Liver (tissue), 3 donors: ENCODE results near the gene GNPNAT1.

ENCODE experiments used
- FOXA1 ChIP-seq: IDR thresholded peaks from 2 replicates; pipeline ENCODE4 v1.6.1; 2016; ENCODE audit warnings: antibody characterized with exemption
- JUND ChIP-seq, 2 donors: IDR thresholded peaks; 2 replicates each; pipeline ENCODE4 v1.6.1; 2016; ENCODE audit warnings: antibody characterized with exemption in 2 of 2
- NR2F2 ChIP-seq: IDR thresholded peaks from 2 replicates; pipeline ENCODE4 v1.6.1; 2016; ENCODE audit warnings: antibody characterized with exemption
- RAD21 ChIP-seq, 2 donors: IDR thresholded peaks; 2 replicates each; pipeline ENCODE4 v1.6.1; 2016; ENCODE audit warnings: antibody characterized with exemption in 2 of 2, mild to moderate bottlenecking in 2 of 2
- SP1 ChIP-seq: IDR thresholded peaks from 2 replicates; pipeline ENCODE4 v1.6.1; 2018; ENCODE audit warnings: antibody characterized with exemption, mild to moderate bottlenecking
- TAF1 ChIP-seq: conservative IDR thresholded peaks from 2 replicates; pipeline ENCODE4 v1.6.1; 2016; ENCODE audit warnings: antibody characterized with exemption, mild to moderate bottlenecking
- TF ChIP-seq, protein P1 (sequence below): fragments of 150-350 bp; IDR thresholded peaks from 2 replicates; pipeline ENCODE4 v1.5.1; 2017; ENCODE audit warnings: improper control_type of control experiment, low read depth, low read length; ENCODE audit not compliant: missing input control
- TF ChIP-seq, protein P2 (sequence below): IDR thresholded peaks from 2 replicates; pipeline ENCODE4 v1.6.1; 2016; ENCODE audit warnings: antibody characterized with exemption, mild to moderate bottlenecking
- TF ChIP-seq, protein P3 (sequence below): IDR thresholded peaks from 2 replicates; pipeline ENCODE4 v1.6.1; 2016; ENCODE audit warnings: antibody characterized with exemption
- donor health status: healthy.
- donor health status: healthy.

DNA sequence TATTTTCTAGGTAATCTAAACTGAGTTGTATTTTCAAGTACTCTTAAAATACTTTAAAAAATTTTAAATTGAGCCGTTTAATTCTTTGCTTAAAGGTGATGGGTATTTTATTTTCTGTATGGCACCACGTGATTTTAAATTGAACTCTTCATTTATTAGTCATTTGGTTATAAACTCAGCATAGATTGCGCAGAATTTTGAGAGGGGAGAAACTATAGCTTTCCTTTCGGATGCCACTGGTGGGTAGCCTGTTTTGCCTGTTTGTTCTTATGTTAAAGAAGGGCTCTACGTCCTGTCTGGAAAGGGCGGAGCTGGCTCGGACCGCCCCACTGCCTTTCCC is 61.9 kb downstream of the GNPNAT1 start:
- no peak for TF ChIP-seq TAF1
- TF ChIP-seq FOXA1, result no peak
- TF ChIP-seq, protein P1, sequence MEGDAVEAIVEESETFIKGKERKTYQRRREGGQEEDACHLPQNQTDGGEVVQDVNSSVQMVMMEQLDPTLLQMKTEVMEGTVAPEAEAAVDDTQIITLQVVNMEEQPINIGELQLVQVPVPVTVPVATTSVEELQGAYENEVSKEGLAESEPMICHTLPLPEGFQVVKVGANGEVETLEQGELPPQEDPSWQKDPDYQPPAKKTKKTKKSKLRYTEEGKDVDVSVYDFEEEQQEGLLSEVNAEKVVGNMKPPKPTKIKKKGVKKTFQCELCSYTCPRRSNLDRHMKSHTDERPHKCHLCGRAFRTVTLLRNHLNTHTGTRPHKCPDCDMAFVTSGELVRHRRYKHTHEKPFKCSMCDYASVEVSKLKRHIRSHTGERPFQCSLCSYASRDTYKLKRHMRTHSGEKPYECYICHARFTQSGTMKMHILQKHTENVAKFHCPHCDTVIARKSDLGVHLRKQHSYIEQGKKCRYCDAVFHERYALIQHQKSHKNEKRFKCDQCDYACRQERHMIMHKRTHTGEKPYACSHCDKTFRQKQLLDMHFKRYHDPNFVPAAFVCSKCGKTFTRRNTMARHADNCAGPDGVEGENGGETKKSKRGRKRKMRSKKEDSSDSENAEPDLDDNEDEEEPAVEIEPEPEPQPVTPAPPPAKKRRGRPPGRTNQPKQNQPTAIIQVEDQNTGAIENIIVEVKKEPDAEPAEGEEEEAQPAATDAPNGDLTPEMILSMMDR, result no peak
- TF ChIP-seq, protein P2, sequence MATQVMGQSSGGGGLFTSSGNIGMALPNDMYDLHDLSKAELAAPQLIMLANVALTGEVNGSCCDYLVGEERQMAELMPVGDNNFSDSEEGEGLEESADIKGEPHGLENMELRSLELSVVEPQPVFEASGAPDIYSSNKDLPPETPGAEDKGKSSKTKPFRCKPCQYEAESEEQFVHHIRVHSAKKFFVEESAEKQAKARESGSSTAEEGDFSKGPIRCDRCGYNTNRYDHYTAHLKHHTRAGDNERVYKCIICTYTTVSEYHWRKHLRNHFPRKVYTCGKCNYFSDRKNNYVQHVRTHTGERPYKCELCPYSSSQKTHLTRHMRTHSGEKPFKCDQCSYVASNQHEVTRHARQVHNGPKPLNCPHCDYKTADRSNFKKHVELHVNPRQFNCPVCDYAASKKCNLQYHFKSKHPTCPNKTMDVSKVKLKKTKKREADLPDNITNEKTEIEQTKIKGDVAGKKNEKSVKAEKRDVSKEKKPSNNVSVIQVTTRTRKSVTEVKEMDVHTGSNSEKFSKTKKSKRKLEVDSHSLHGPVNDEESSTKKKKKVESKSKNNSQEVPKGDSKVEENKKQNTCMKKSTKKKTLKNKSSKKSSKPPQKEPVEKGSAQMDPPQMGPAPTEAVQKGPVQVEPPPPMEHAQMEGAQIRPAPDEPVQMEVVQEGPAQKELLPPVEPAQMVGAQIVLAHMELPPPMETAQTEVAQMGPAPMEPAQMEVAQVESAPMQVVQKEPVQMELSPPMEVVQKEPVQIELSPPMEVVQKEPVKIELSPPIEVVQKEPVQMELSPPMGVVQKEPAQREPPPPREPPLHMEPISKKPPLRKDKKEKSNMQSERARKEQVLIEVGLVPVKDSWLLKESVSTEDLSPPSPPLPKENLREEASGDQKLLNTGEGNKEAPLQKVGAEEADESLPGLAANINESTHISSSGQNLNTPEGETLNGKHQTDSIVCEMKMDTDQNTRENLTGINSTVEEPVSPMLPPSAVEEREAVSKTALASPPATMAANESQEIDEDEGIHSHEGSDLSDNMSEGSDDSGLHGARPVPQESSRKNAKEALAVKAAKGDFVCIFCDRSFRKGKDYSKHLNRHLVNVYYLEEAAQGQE, result no peak
- TF ChIP-seq, protein P3, sequence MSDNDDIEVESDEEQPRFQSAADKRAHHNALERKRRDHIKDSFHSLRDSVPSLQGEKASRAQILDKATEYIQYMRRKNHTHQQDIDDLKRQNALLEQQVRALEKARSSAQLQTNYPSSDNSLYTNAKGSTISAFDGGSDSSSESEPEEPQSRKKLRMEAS, result no peak
- peak; percentile 12 for TF ChIP-seq NR2F2
- no peak for TF ChIP-seq SP1
- no peak for TF ChIP-seq JUND (IDR thresholded peaks at IDR 0.05)
- no peak for TF ChIP-seq RAD21 (IDR thresholded peaks at IDR 0.05)
